Tibial nerve (tissue), 3 donors: ENCODE measurements around the gene RNU6-1.

Experiments
- EP300 ChIP-seq, 2 donors: sonication (generic); formaldehyde crosslinking; IDR thresholded peaks; one replicate each; pipeline ENCODE4 v1.6.1; 2017; ENCODE audit warnings: antibody characterized with exemption in 2 of 2, mild to moderate bottlenecking in 1 of 2
- POLR2A ChIP-seq, 2 donors: fragments of 450-650 bp; IDR thresholded peaks; one replicate each; pipeline ENCODE4 v1.6.1; 2017; ENCODE audit warnings: antibody characterized with exemption in 2 of 2, mild to moderate bottlenecking in 2 of 2, moderate library complexity in 2 of 2

GRCh38 chr15:67836955-67837354 is 2.9 kb downstream of the RNU6-1 start:
- TF ChIP-seq EP300 (IDR thresholded peaks at IDR 0.05) (no peak), POLR2A (IDR thresholded peaks at IDR 0.05) (no peak)
